ENCODE data around the gene DNMBP. TPM values are rescaled to one million over a fixed set of nuclear protein-coding genes. Genes with fewer than 3 reads are reported as not detected.
"Not testable (repeated sequence)": the region's sequence is repeated elsewhere in the genome, so short reads cannot be mapped to it uniquely, and the experiment has no call there.

Gene DNMBP
- total RNA-seq, 3 donors from 2014 or later, result 37.1 to 60.0 (median 48.3) TPM

GRCh38 chr10:99844433-99844955, 165.3 kb downstream of the DNMBP start:
- TF ChIP-seq CTCF (IDR thresholded peaks at IDR 0.05), result no peak
- H3K9me3 ChIP-seq, result no peaks in the 10 kb centered on the region
- no peaks in the 10 kb centered on the region for H3K36me3 ChIP-seq (ENCODE audit: low read depth)
- ATAC-seq, result no peak
- no peaks in the 10 kb centered on the region for H3K4me1 ChIP-seq (ENCODE audit: low read depth)
- DNase-seq, result no peak
- intact Hi-C loops (cut with DNase I, micrococcal nuclease), result no loop called here
- H3K4me3 ChIP-seq, result no peak overlapping the region

GRCh38 chr10:99843310-99843709, 166.4 kb downstream of the DNMBP start:
- no peak for TF ChIP-seq CTCF (IDR thresholded peaks at IDR 0.05)
- intact Hi-C loops (cut with DNase I, micrococcal nuclease), result no loop called here
- DNase-seq, result no peak
- no peaks in the 10 kb centered on the region for H3K9me3 ChIP-seq
- no peaks in the 10 kb centered on the region for H3K36me3 ChIP-seq (ENCODE audit: low read depth)
- no peak overlapping the region for H3K4me3 ChIP-seq
- ATAC-seq, result no peak
- no peaks in the 10 kb centered on the region for H3K4me1 ChIP-seq (ENCODE audit: low read depth)

- no peak for TF ChIP-seq CTCF (IDR thresholded peaks at IDR 0.05)
- DNase-seq (no peak), ATAC-seq (no peak)
- intact Hi-C loops (cut with DNase I, micrococcal nuclease), result no loop called here
- Histone ChIP-seq H3K4me3 (no peak overlapping the region), H3K36me3 (ENCODE audit: low read depth) (no peaks in the 10 kb centered on the region), H3K4me1 (ENCODE audit: low read depth) (no peaks in the 10 kb centered on the region), H3K9me3 (no peaks in the 10 kb centered on the region)
These were observed 168.0 kb downstream of the DNMBP start for GRCh38 chr10:99841746-99842145.

GRCh38 chr10:99840859-99841258, 168.9 kb downstream of the DNMBP start:
- H3K9me3 ChIP-seq; H3K4me1 ChIP-seq (ENCODE audit: low read depth); intact Hi-C loops (cut with DNase I, micrococcal nuclease); H3K36me3 ChIP-seq (ENCODE audit: low read depth); H3K4me3 ChIP-seq; DNase-seq; ATAC-seq: not testable (repeated sequence)

GRCh38 chr10:99836711-99837110, 173.0 kb downstream of the DNMBP start:
- intact Hi-C loops (cut with DNase I, micrococcal nuclease), result no loop called here
- no peaks in the 10 kb centered on the region for H3K9me3 ChIP-seq
- DNase-seq, result no peak

GRCh38 chr10:99835947-99836346, 173.8 kb downstream of the DNMBP start:
- Histone ChIP-seq H3K4me3 (no peak overlapping the region), H3K9me3 (no peaks in the 10 kb centered on the region), H3K4me1 (ENCODE audit: low read depth) (no peaks in the 10 kb centered on the region), H3K36me3 (ENCODE audit: low read depth) (no peaks in the 10 kb centered on the region)
- TF ChIP-seq CTCF (IDR thresholded peaks at IDR 0.05), result no peak
- no peak for DNase-seq
- ATAC-seq, result no peak
- intact Hi-C loops (cut with DNase I, micrococcal nuclease), result no loop called here

More at GRCh38 chr10:99836711-99837110, 173.0 kb downstream of the DNMBP start:
- Histone ChIP-seq H3K4me1 (ENCODE audit: low read depth) (no peaks in the 10 kb centered on the region), H3K4me3 (no peak overlapping the region), H3K36me3 (ENCODE audit: low read depth) (no peaks in the 10 kb centered on the region)
- no peak for ATAC-seq
- no peak for TF ChIP-seq CTCF (IDR thresholded peaks at IDR 0.05)
